ENCODE results near the gene EZR.

Gene EZR

DNA sequence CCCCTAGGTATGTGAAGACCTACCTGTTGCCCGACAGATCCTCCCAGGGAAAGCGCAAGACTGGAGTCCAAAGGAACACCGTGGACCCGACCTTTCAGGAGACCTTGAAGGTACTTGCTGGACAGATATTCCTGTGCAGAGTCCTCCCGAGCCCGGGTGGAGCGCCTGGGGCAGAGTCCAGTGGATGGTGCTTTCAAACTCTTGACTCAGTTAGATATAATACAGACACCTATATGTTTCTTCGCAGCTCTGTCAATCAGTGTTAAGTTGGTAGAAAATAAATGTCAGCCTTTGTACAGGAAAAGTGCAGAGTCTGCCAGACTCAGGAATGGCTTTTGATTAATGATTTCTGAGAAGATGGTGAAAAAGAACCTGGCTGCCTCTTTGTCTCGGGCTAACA is 67.2 kb downstream of the EZR start:
- Mint-ChIP-seq H3K4me3 (no peak overlapping the region), H3K36me3 (ENCODE audit: low read depth) (peaks cover 39% of the 10 kb centered on the region), H3K4me1 (ENCODE audit: low read depth) (no peaks in the 10 kb centered on the region), H3K27me3 (ENCODE audit: low read depth) (no peaks in the 10 kb centered on the region), H3K27ac (no peak overlapping the region), H3K9me3 (no peaks in the 10 kb centered on the region)

DNA sequence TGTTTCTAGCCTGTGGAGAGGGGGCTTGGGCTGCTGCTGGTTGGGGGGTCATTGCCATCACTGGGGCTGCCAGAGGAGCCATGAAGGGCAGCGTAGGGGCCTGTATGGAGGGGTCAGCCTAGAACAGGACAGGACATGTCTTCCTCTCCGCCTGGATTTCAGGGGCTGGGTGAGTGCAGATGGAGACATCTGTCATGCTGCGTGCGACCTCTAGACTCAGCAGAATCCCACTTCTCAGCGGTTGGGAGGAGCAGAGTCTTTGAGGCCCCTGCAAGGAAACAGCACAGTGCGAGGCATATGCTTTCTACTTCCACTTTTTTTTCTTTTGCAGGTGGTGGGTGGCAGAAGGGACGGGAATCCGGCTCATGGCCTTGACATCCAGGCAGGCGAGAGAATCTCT is 67.9 kb downstream of the EZR start:
- Mint-ChIP-seq H3K36me3 (ENCODE audit: low read depth) (peaks cover 39% of the 10 kb centered on the region), H3K27me3 (ENCODE audit: low read depth) (no peaks in the 10 kb centered on the region), H3K27ac (no peak overlapping the region), H3K4me1 (ENCODE audit: low read depth) (no peaks in the 10 kb centered on the region), H3K4me3 (no peak overlapping the region), H3K9me3 (no peaks in the 10 kb centered on the region)

DNA sequence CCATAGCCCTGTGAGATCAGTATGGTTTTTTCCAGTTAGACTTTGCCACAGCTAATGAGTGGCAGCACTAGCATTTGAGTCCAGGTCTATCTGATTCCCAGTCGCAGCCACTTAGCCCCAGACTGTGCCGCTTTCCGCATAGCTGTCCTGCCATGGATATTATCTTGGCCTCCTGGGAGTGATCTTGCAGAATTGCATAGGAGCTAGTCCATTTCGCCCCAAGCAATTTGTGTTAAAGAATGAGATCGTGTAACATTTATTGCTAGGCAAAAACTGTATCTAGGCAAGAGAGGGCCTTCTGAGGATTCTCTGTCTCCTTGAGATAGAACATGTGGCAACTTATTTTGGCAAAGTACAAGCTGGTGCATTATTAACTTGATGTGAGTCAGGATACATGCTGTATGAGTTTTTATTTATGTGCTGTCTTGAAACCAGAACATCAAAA is 74.2 kb downstream of the EZR start:
- Mint-ChIP-seq H3K36me3 (ENCODE audit: low read depth) (peaks cover 48% of the 10 kb centered on the region), H3K27me3 (ENCODE audit: low read depth) (no peaks in the 10 kb centered on the region), H3K9me3 (no peaks in the 10 kb centered on the region), H3K4me1 (ENCODE audit: low read depth) (no peaks in the 10 kb centered on the region), H3K27ac (no peak overlapping the region), H3K4me3 (no peak overlapping the region)

DNA sequence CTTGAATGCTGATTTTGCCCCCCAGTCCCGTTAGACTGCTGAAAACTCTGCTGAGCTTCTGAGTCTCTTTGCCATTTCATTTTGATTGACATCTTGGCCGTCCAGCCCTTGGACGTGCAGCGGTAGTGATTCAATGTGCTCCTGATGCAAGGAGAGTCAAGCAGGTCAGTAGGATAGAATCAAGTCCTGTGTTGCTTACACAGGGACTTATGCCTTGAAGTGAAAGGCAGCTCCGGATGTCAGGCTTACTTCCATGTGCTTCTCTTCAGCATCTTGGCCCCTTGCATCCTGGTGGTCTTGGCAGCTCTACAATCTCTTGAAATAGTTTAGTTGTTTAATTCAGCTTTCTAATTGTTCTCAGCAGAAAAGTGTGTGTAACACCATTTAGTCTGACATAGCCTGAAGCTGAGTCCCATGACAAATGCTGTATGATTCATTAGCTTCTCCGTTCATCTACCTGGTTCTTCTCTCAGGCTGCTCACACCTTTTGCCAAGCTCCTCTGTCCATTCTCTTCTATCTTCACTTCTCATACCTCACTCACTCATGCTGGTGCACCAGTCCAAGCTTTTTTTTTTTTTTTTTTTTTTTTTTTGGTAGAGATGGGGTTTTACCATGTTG is 76.0 kb downstream of the EZR start:
- Mint-ChIP-seq H3K4me1 (ENCODE audit: low read depth) (peaks cover 4% of the 10 kb centered on the region), H3K27me3 (ENCODE audit: low read depth) (no peaks in the 10 kb centered on the region), H3K4me3 (no peak overlapping the region), H3K27ac (no peak overlapping the region), H3K9me3 (peaks cover 11% of the 10 kb centered on the region), H3K36me3 (ENCODE audit: low read depth) (peaks cover 55% of the 10 kb centered on the region)

DNA sequence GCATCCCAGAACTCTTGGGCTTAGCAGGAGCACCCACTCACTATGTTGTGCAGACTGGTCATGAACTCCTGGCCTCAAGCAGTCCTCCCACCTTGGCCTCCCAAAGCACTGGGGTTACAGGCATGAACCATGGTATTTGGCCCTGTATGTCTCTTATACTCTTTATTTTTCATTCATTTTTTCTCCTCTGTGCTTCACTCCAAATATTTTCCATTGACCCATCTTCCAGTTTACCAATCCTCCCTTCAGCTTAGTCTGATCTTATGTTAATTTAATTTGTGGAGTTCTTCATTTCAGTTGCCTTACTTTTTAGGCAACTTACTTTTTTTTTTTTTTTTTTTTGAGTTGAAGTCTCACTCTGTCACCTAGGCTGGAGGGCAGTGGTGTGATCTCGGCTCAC is 79.5 kb downstream of the EZR start:
- no peaks in the 10 kb centered on the region for H3K27me3 Mint-ChIP-seq (ENCODE audit: low read depth)
- H3K27ac Mint-ChIP-seq, result no peak overlapping the region
- H3K4me3 Mint-ChIP-seq, result no peak overlapping the region
- H3K36me3 Mint-ChIP-seq (ENCODE audit: low read depth), result peaks cover 47% of the 10 kb centered on the region
- peaks cover 11% of the 10 kb centered on the region for H3K9me3 Mint-ChIP-seq
- peaks cover 15% of the 10 kb centered on the region for H3K4me1 Mint-ChIP-seq (ENCODE audit: low read depth)

DNA sequence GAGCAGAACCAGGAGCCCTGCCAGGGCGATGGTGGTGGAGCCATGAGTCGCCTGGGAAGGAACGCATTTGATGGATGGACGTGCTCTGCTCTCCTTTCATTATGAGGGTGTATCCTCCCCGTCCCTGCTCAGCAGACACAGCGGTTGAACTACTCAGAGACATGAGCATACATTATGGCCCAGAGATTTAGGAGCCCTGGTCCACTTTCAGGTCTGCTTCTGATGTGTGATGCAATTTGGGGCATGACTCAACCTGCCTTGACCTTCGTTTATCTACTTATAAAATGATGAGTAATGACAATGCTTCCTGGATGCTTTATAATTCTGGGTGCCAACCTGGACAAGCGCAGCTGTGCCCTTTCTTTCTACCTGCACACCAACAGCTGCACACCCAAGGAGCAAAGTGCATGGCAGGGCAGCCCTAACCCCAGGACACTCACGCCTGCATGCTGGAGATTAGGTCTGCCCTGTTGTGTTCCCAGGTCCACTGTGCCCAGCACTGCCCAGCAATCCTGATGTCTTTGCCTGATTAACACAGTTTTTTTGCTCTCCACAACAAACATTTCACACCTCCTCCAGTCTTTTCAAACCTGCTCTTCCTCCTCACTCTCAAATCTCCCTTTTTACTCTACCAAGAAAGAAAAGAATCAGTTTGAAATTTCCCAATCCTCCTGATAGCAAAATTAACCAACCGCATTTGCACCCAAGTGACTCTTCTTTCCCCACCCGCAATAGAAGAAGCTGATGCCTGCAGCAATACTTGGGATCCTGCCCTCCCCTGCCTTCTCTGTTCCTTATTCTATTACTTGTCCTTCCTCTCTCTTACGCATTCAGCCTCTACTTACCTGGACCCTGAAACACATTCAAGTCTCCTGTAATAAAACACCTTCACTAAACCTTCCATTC is 81.2 kb downstream of the EZR start:
- Mint-ChIP-seq H3K27me3 (ENCODE audit: low read depth) (no peaks in the 10 kb centered on the region), H3K9me3 (peaks cover 11% of the 10 kb centered on the region), H3K27ac (peak overlapping the region; percentile 3), H3K4me3 (no peak overlapping the region), H3K36me3 (ENCODE audit: low read depth) (peaks cover 44% of the 10 kb centered on the region), H3K4me1 (ENCODE audit: low read depth) (peaks cover 20% of the 10 kb centered on the region)

DNA sequence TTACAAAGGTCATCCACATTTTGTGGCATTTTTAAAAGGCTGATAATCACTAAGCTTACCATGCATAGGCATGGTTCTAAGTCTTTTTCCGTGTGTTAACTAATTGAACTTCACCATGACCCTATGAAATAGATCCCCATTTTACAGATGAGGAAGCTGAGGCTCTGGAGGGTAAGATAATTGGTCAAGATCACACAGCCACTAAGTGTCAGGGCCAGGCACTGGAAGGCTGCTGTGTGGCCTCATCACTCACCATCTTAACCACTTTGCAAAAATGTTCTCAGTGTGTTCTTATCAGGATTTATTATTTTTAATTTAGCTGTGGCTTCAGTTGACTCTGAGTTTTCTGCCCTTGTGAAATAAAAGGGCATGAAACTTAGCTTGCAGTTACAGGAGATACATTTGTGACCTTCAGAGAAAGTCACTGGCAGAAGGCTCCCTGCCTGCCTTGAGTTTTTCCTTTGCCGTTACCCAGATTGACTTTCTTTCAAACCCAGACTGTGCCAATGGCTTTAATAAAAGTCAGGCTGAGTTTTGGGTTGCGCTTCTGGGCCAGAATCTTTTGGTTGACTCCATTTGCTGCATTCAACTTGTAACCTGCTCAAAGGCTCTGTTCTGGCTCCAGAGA is 82.0 kb downstream of the EZR start:
- no peak overlapping the region for H3K27ac Mint-ChIP-seq
- no peaks in the 10 kb centered on the region for H3K27me3 Mint-ChIP-seq (ENCODE audit: low read depth)
- peaks cover 20% of the 10 kb centered on the region for H3K4me1 Mint-ChIP-seq (ENCODE audit: low read depth)
- peaks cover 11% of the 10 kb centered on the region for H3K9me3 Mint-ChIP-seq
- H3K4me3 Mint-ChIP-seq, result no peak overlapping the region
- peaks cover 49% of the 10 kb centered on the region for H3K36me3 Mint-ChIP-seq (ENCODE audit: low read depth)

DNA sequence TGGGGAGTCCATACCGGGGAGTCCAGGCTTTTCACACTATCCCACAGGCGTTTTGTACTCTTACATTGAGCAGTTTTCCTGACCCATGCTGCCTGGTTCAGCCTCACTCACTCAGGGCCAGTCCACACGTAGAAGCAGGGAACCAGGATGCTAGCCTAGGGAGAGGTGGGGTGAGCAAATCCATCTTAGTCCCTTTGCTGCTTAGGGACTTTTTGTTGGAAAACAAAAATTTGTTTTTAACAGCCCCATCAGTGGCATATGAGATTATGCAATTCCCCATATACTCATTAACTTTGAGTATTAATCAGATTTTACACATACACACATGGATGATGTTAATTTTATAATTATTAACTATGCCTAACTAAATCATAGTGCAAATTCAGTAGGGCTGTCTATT is 84.2 kb downstream of the EZR start:
- H3K4me1 Mint-ChIP-seq (ENCODE audit: low read depth), result peaks cover 22% of the 10 kb centered on the region
- peaks cover 11% of the 10 kb centered on the region for H3K9me3 Mint-ChIP-seq
- no peak overlapping the region for H3K27ac Mint-ChIP-seq
- no peaks in the 10 kb centered on the region for H3K27me3 Mint-ChIP-seq (ENCODE audit: low read depth)
- H3K4me3 Mint-ChIP-seq, result peak overlapping the region; percentile 31
- peaks cover 56% of the 10 kb centered on the region for H3K36me3 Mint-ChIP-seq (ENCODE audit: low read depth)

DNA sequence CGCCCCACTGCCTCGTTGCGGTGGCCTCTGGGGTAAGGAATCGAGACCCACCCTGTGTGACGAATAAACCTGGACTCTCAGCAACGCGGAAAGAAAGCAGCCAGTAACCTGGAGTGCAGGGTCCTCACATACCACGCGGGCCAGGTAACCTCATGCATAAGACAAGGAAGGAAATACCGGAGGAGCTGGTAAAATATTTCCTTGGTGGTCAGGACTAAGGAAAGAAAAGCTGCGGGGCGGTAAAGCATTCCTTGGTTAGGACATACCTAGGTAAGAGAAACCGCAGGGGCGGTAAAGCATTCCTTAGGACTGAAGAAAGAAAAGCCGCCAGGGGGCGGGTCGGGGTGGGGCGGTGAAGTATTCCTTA is 88.6 kb downstream of the EZR start:
- H3K27ac Mint-ChIP-seq, result peak overlapping the region; percentile 55

DNA sequence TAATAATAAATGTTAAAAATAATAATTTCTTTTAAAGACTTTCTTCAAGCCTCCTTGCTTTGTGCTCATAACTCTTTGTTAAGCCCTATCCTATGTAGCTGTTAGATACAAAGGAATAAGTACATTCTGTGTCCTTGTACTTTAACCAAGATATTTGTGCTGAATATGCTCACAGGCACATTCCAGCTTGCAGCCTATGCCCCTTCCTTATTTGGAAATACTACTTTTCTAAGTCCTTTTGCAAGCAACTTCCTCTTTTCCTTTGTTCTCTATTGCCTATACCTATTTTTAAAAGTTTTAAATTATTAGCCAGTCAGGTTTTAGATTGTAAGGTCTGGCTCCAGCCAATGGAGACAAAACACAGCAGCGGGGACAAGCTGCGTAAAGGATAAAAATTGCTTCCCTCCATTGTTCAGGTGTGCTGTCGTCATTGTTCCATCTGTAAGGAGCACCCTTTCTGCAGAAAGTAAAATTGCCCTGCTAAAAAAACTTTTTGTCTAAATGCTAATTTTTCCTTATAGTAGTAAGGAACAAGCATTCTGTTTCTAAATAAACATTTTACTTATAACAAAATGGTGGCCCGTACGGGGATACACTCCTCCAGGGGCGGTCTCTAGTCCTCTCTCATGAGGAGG is 89.1 kb downstream of the EZR start:
- Mint-ChIP-seq H3K9me3 (no peaks in the 10 kb centered on the region), H3K27me3 (ENCODE audit: low read depth) (no peaks in the 10 kb centered on the region), H3K27ac (peak overlapping the region; percentile 55), H3K4me3 (no peak overlapping the region), H3K4me1 (ENCODE audit: low read depth) (peaks cover 10% of the 10 kb centered on the region), H3K36me3 (ENCODE audit: low read depth) (peaks cover 64% of the 10 kb centered on the region)

More for the DNA sequence above, 88.6 kb downstream of the EZR start:
- Mint-ChIP-seq H3K9me3 (no peaks in the 10 kb centered on the region), H3K36me3 (ENCODE audit: low read depth) (peaks cover 62% of the 10 kb centered on the region), H3K4me3 (no peak overlapping the region), H3K4me1 (ENCODE audit: low read depth) (peaks cover 14% of the 10 kb centered on the region), H3K27me3 (ENCODE audit: low read depth) (no peaks in the 10 kb centered on the region)

DNA sequence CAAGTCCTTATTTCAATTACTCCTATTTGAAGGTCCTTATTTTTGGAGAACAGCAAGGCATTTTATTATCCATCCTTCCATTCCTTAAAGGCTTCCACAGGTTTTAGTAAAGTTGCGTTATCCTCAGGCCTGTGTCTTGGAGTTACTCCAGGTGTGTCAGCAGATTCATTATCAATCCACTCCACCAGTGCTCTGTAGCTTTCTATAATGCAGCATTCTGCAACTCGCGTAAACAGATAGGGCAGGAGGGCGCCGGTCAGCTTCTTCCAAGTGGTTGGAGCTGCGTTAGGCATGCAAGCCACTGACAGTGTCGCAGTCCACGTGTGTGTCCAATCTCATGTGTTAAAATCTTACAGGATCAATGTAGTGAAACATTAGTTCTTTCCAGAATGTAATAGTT is 93.5 kb downstream of the EZR start:
- Mint-ChIP-seq H3K27me3 (ENCODE audit: low read depth) (no peaks in the 10 kb centered on the region), H3K36me3 (ENCODE audit: low read depth) (peaks cover 55% of the 10 kb centered on the region), H3K4me3 (no peak overlapping the region)

DNA sequence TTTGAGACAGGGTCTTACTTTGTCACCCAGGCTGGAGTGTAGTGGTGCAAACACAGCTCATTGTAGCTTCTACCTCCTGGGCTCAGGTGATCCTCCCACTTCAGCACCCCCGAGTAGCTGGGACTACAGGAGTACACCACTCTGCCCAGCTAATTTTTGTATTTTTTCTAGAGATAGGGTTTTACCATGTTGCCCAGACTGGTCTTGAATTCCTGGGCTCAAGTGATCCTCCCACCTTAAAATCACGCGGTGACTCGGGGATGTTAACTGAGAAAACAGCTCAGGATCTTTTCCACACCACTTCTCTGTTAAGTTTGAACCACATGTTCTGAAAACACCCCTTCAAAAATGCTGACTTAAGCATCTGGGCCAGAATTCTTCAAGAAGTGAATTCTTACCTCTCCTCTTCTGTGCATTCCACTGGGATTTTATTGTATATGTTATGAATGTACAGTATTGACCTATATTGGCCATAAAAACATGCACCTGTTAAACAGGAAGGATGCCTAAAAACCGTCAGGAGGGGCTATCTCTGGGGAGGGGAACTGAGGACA is 96.9 kb downstream of the EZR start:
- Mint-ChIP-seq H3K9me3 (no peaks in the 10 kb centered on the region), H3K27me3 (ENCODE audit: low read depth) (no peaks in the 10 kb centered on the region), H3K4me1 (ENCODE audit: low read depth) (peaks cover 45% of the 10 kb centered on the region), H3K27ac (no peak overlapping the region), H3K4me3 (no peak overlapping the region), H3K36me3 (ENCODE audit: low read depth) (peaks cover 61% of the 10 kb centered on the region)

More for the DNA sequence above, 93.5 kb downstream of the EZR start:
- Mint-ChIP-seq H3K4me1 (ENCODE audit: low read depth) (peaks cover 15% of the 10 kb centered on the region), H3K9me3 (no peaks in the 10 kb centered on the region), H3K27ac (no peak overlapping the region)

DNA sequence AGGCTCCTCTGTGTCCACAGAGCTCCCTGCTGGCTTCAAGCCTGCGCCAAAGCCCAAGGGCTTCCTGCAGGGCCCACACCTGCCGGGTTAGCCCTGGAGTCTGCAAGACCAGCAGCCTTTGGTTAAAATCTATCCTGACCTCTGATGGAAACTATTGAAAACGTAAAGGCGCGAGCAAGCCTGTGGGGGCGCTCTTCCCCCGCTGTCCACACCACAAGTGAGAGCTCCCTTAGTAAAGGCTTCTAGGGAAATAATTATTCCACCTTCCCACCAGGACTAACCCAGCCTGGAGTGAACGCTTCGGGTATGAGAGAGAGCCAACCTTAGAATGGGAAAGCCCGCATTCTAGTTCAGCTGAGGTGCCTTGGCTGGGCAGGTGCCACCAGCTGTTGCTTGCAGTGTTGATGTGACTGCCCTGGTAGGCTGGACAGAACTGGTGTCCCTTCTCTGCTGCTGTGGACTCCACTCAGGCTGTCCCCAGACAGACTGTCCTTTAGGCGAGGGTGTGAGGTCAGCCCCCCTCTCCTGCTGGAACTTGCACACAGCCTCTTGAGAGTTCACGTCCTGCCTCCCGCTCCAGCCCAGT is 100.6 kb downstream of the EZR start:
- no peaks in the 10 kb centered on the region for H3K27me3 Mint-ChIP-seq (ENCODE audit: low read depth)
- no peaks in the 10 kb centered on the region for H3K9me3 Mint-ChIP-seq
- no peak overlapping the region for H3K4me3 Mint-ChIP-seq
- peak overlapping the region; percentile 52 for H3K27ac Mint-ChIP-seq
- H3K4me1 Mint-ChIP-seq (ENCODE audit: low read depth), result peaks cover 64% of the 10 kb centered on the region
- peaks cover 62% of the 10 kb centered on the region for H3K36me3 Mint-ChIP-seq (ENCODE audit: low read depth)
